ENCODE measurements around the gene CD63.

CD63 gene

GRCh38 chr12:55707841-55708694 is 20.7 kb downstream of the CD63 start, which contains the start of gene ITGA7:
ITGA7 (minus strand) TSS chr12:55707904; CDS start chr12:55707682, 222 bp downstream.
- H3K27ac ChIP-seq (ENCODE audit: low read length), result no peak within 1 kb of the TSS
- no peaks in the 10 kb centered on the region for H3K36me3 ChIP-seq (ENCODE audit: control insufficient read depth, low read depth, low read length)
- H3K9me3 ChIP-seq (ENCODE audit: control insufficient read depth, low read depth, low read length), result no peaks in the 10 kb centered on the region
- peak within 1 kb of the TSS; percentile 41 for H3K9ac ChIP-seq (ENCODE audit: low read length)
- peaks cover 8% of the 10 kb centered on the region for H3K27me3 ChIP-seq (ENCODE audit: control insufficient read depth, insufficient read depth, low read length)
- H3K4me3 ChIP-seq (ENCODE audit: low read length), result peak within 1 kb of the TSS; percentile 77
- peaks cover 13% of the 10 kb centered on the region for H3K4me1 ChIP-seq (ENCODE audit: control insufficient read depth, low read depth, low read length)

- H3K9ac ChIP-seq (ENCODE audit: low read length), result peak overlapping the region; percentile 41
- H3K36me3 ChIP-seq (ENCODE audit: control insufficient read depth, low read depth, low read length), result no peaks in the 10 kb centered on the region
- H3K9me3 ChIP-seq (ENCODE audit: control insufficient read depth, low read depth, low read length), result no peaks in the 10 kb centered on the region
- H3K27ac ChIP-seq (ENCODE audit: low read length), result no peak overlapping the region
- peak overlapping the region; percentile 77 for H3K4me3 ChIP-seq (ENCODE audit: low read length)
- peaks cover 8% of the 10 kb centered on the region for H3K27me3 ChIP-seq (ENCODE audit: control insufficient read depth, insufficient read depth, low read length)
- peaks cover 13% of the 10 kb centered on the region for H3K4me1 ChIP-seq (ENCODE audit: control insufficient read depth, low read depth, low read length)
Measured at GRCh38 chr12:55707219-55707671, 21.6 kb downstream of the CD63 start.

- Histone ChIP-seq H3K4me3 (ENCODE audit: low read length) (peak overlapping the region; percentile 77), H3K36me3 (ENCODE audit: control insufficient read depth, low read depth, low read length) (no peaks in the 10 kb centered on the region), H3K27me3 (ENCODE audit: control insufficient read depth, insufficient read depth, low read length) (peaks cover 8% of the 10 kb centered on the region), H3K27ac (ENCODE audit: low read length) (no peak overlapping the region), H3K9ac (ENCODE audit: low read length) (peak overlapping the region; percentile 41), H3K4me1 (ENCODE audit: control insufficient read depth, low read depth, low read length) (peaks cover 13% of the 10 kb centered on the region), H3K9me3 (ENCODE audit: control insufficient read depth, low read depth, low read length) (no peaks in the 10 kb centered on the region)
Measured at GRCh38 chr12:55706568-55707218, 22.1 kb downstream of the CD63 start.

- Histone ChIP-seq H3K36me3 (ENCODE audit: control insufficient read depth, low read depth, low read length) (no peaks in the 10 kb centered on the region), H3K27ac (ENCODE audit: low read length) (no peak overlapping the region), H3K9ac (ENCODE audit: low read length) (no peak overlapping the region), H3K27me3 (ENCODE audit: control insufficient read depth, insufficient read depth, low read length) (peaks cover 8% of the 10 kb centered on the region), H3K4me3 (ENCODE audit: low read length) (peak overlapping the region; percentile 77), H3K9me3 (ENCODE audit: control insufficient read depth, low read depth, low read length) (no peaks in the 10 kb centered on the region), H3K4me1 (ENCODE audit: control insufficient read depth, low read depth, low read length) (peaks cover 13% of the 10 kb centered on the region)
Measured at GRCh38 chr12:55705782-55706402, 22.9 kb downstream of the CD63 start.

GRCh38 chr12:55704824-55705718 is 23.7 kb downstream of the CD63 start:
- H3K9ac ChIP-seq (ENCODE audit: low read length), result no peak overlapping the region
- H3K9me3 ChIP-seq (ENCODE audit: control insufficient read depth, low read depth, low read length), result no peaks in the 10 kb centered on the region
- peak overlapping the region; percentile 77 for H3K4me3 ChIP-seq (ENCODE audit: low read length)
- peaks cover 8% of the 10 kb centered on the region for H3K27me3 ChIP-seq (ENCODE audit: control insufficient read depth, insufficient read depth, low read length)
- H3K4me1 ChIP-seq (ENCODE audit: control insufficient read depth, low read depth, low read length), result peaks cover 13% of the 10 kb centered on the region
- no peaks in the 10 kb centered on the region for H3K36me3 ChIP-seq (ENCODE audit: control insufficient read depth, low read depth, low read length)
- no peak overlapping the region for H3K27ac ChIP-seq (ENCODE audit: low read length)

GRCh38 chr12:55703901-55704761 is 24.7 kb downstream of the CD63 start:
- Histone ChIP-seq H3K9me3 (ENCODE audit: control insufficient read depth, low read depth, low read length) (no peaks in the 10 kb centered on the region), H3K27me3 (ENCODE audit: control insufficient read depth, insufficient read depth, low read length) (peaks cover 8% of the 10 kb centered on the region), H3K36me3 (ENCODE audit: control insufficient read depth, low read depth, low read length) (no peaks in the 10 kb centered on the region), H3K27ac (ENCODE audit: low read length) (no peak overlapping the region), H3K4me3 (ENCODE audit: low read length) (no peak overlapping the region), H3K4me1 (ENCODE audit: control insufficient read depth, low read depth, low read length) (peaks cover 11% of the 10 kb centered on the region), H3K9ac (ENCODE audit: low read length) (no peak overlapping the region)

GRCh38 chr12:55703288-55703687 is 25.5 kb downstream of the CD63 start:
- no peak overlapping the region for H3K27ac ChIP-seq (ENCODE audit: low read length)
- no peaks in the 10 kb centered on the region for H3K36me3 ChIP-seq (ENCODE audit: control insufficient read depth, low read depth, low read length)
- H3K9ac ChIP-seq (ENCODE audit: low read length), result no peak overlapping the region
- peaks cover 8% of the 10 kb centered on the region for H3K27me3 ChIP-seq (ENCODE audit: control insufficient read depth, insufficient read depth, low read length)
- H3K4me1 ChIP-seq (ENCODE audit: control insufficient read depth, low read depth, low read length), result peaks cover 4% of the 10 kb centered on the region
- H3K4me3 ChIP-seq (ENCODE audit: low read length), result no peak overlapping the region
- H3K9me3 ChIP-seq (ENCODE audit: control insufficient read depth, low read depth, low read length), result no peaks in the 10 kb centered on the region

- H3K36me3 ChIP-seq (ENCODE audit: control insufficient read depth, low read depth, low read length), result no peaks in the 10 kb centered on the region
- peaks cover 8% of the 10 kb centered on the region for H3K27me3 ChIP-seq (ENCODE audit: control insufficient read depth, insufficient read depth, low read length)
- H3K4me1 ChIP-seq (ENCODE audit: control insufficient read depth, low read depth, low read length), result peaks cover 4% of the 10 kb centered on the region
- H3K27ac ChIP-seq (ENCODE audit: low read length), result no peak overlapping the region
- H3K4me3 ChIP-seq (ENCODE audit: low read length), result no peak overlapping the region
- no peak overlapping the region for H3K9ac ChIP-seq (ENCODE audit: low read length)
- no peaks in the 10 kb centered on the region for H3K9me3 ChIP-seq (ENCODE audit: control insufficient read depth, low read depth, low read length)
Measured at GRCh38 chr12:55702861-55703260, 25.9 kb downstream of the CD63 start.

- no peak overlapping the region for H3K9ac ChIP-seq (ENCODE audit: low read length)
- H3K27me3 ChIP-seq (ENCODE audit: control insufficient read depth, insufficient read depth, low read length), result no peaks in the 10 kb centered on the region
- H3K27ac ChIP-seq (ENCODE audit: low read length), result no peak overlapping the region
Measured at GRCh38 chr12:55700255-55701018, 28.4 kb downstream of the CD63 start.

More at GRCh38 chr12:55700255-55701018, 28.4 kb downstream of the CD63 start:
- Histone ChIP-seq H3K9me3 (ENCODE audit: control insufficient read depth, low read depth, low read length) (no peaks in the 10 kb centered on the region), H3K36me3 (ENCODE audit: control insufficient read depth, low read depth, low read length) (peaks cover 5% of the 10 kb centered on the region), H3K4me1 (ENCODE audit: control insufficient read depth, low read depth, low read length) (no peaks in the 10 kb centered on the region), H3K4me3 (ENCODE audit: low read length) (no peak overlapping the region)
